ENCODE data around the gene CASKIN2. TPM values are rescaled to one million over a fixed set of nuclear protein-coding genes. Genes with fewer than 3 reads are reported as not detected.
"Not testable (repeated sequence)": the region's sequence is repeated elsewhere in the genome, so short reads cannot be mapped to it uniquely, and the experiment has no call there.

Gene CASKIN2
- total RNA-seq, 1 experiment from 2014 or later: 30.0 TPM

GRCh38 chr17:75521290-75521689 is 6.0 kb upstream of the CASKIN2 start:
- Mint-ChIP-seq H3K9me3 (ENCODE audit: low read depth, unreplicated experiment) (no peaks in the 10 kb centered on the region), H3K27me3 (ENCODE audit: unreplicated experiment) (no peaks in the 10 kb centered on the region), H3K4me3 (ENCODE audit: low read depth, unreplicated experiment) (no peak overlapping the region), H3K36me3 (ENCODE audit: insufficient read depth, unreplicated experiment) (peaks cover 47% of the 10 kb centered on the region), H3K27ac (ENCODE audit: unreplicated experiment) (no peak overlapping the region), H3K4me1 (ENCODE audit: low read depth, unreplicated experiment) (peaks cover 14% of the 10 kb centered on the region)
- CTCF ChIA-PET: no interaction called here
- intact Hi-C loops (cut with micrococcal nuclease; ENCODE audit: unreplicated experiment): no loop called here
- no peak for DNase-seq
- BruUV-seq (replicated peaks): no TSS peak
- no peak for TF ChIP-seq CTCF (IDR thresholded peaks at IDR 0.05; ENCODE audit: unreplicated experiment)

GRCh38 chr17:75520413-75520812 is 5.1 kb upstream of the CASKIN2 start:
- intact Hi-C loops (cut with micrococcal nuclease; ENCODE audit: unreplicated experiment); CTCF ChIA-PET: not testable (repeated sequence)

GRCh38 chr17:75518983-75519537 is 3.7 kb upstream of the CASKIN2 start:
- no peak for TF ChIP-seq CTCF (IDR thresholded peaks at IDR 0.05; ENCODE audit: unreplicated experiment)
- Mint-ChIP-seq H3K27ac (ENCODE audit: unreplicated experiment) (no peak overlapping the region), H3K4me1 (ENCODE audit: low read depth, unreplicated experiment) (peaks cover 17% of the 10 kb centered on the region), H3K27me3 (ENCODE audit: unreplicated experiment) (no peaks in the 10 kb centered on the region), H3K36me3 (ENCODE audit: insufficient read depth, unreplicated experiment) (peaks cover 52% of the 10 kb centered on the region), H3K9me3 (ENCODE audit: low read depth, unreplicated experiment) (no peaks in the 10 kb centered on the region), H3K4me3 (ENCODE audit: low read depth, unreplicated experiment) (no peak overlapping the region)
- CTCF ChIA-PET: interaction anchor here (1.0 kb wide), 1 partner anchor 64 kb away, joined by 3 read pairs; no protein-coding TSS in a partner anchor
- intact Hi-C loops (cut with micrococcal nuclease; ENCODE audit: unreplicated experiment): loop anchor here (5.0 kb wide), 2 partner anchors 68 to 92 kb away; partner anchors contain the start of gene MYO15B
- BruUV-seq (replicated peaks): no TSS peak
- DNase-seq: no peak

More at GRCh38 chr17:75520413-75520812, 5.1 kb upstream of the CASKIN2 start:
- H3K27ac Mint-ChIP-seq (ENCODE audit: unreplicated experiment); H3K27me3 Mint-ChIP-seq (ENCODE audit: unreplicated experiment); BruUV-seq (replicated peaks); H3K4me3 Mint-ChIP-seq (ENCODE audit: low read depth, unreplicated experiment); DNase-seq; H3K9me3 Mint-ChIP-seq (ENCODE audit: low read depth, unreplicated experiment): not testable (repeated sequence)
- peaks cover 47% of the 10 kb centered on the region for H3K36me3 Mint-ChIP-seq (ENCODE audit: insufficient read depth, unreplicated experiment)
- peaks cover 14% of the 10 kb centered on the region for H3K4me1 Mint-ChIP-seq (ENCODE audit: low read depth, unreplicated experiment)

- no peak for DNase-seq
- H3K27me3 Mint-ChIP-seq (ENCODE audit: unreplicated experiment): no peaks in the 10 kb centered on the region
- no peaks in the 10 kb centered on the region for H3K9me3 Mint-ChIP-seq (ENCODE audit: low read depth, unreplicated experiment)
- TSS peak; percentile 11 for BruUV-seq (replicated peaks)
- H3K4me1 Mint-ChIP-seq (ENCODE audit: low read depth, unreplicated experiment): peaks cover 26% of the 10 kb centered on the region
- H3K27ac Mint-ChIP-seq (ENCODE audit: unreplicated experiment): no peak overlapping the region
- intact Hi-C loops (cut with micrococcal nuclease; ENCODE audit: unreplicated experiment): loop anchor here (5.0 kb wide), 2 partner anchors 69 to 91 kb away; partner anchors contain the start of gene MYO15B
- TF ChIP-seq CTCF (IDR thresholded peaks at IDR 0.05; ENCODE audit: unreplicated experiment): no peak
- peaks cover 57% of the 10 kb centered on the region for H3K36me3 Mint-ChIP-seq (ENCODE audit: insufficient read depth, unreplicated experiment)
- CTCF ChIA-PET: interaction anchor here (1.0 to 1.2 kb wide), 2 partner anchors 65 to 115 kb away, joined by 3 to 5 read pairs; partner anchors contain the start of gene SMIM5
- H3K4me3 Mint-ChIP-seq (ENCODE audit: low read depth, unreplicated experiment): peak overlapping the region; percentile 77
Observed at GRCh38 chr17:75518201-75518600, 2.9 kb upstream of the CASKIN2 start.

- Mint-ChIP-seq H3K27ac (ENCODE audit: unreplicated experiment) (no peak overlapping the region), H3K4me3 (ENCODE audit: low read depth, unreplicated experiment) (peak overlapping the region; percentile 77), H3K27me3 (ENCODE audit: unreplicated experiment) (no peaks in the 10 kb centered on the region), H3K36me3 (ENCODE audit: insufficient read depth, unreplicated experiment) (peaks cover 65% of the 10 kb centered on the region), H3K4me1 (ENCODE audit: low read depth, unreplicated experiment) (peaks cover 28% of the 10 kb centered on the region), H3K9me3 (ENCODE audit: low read depth, unreplicated experiment) (no peaks in the 10 kb centered on the region)
- intact Hi-C loops (cut with micrococcal nuclease; ENCODE audit: unreplicated experiment): loop anchor here (5.0 kb wide), 2 partner anchors 70 to 90 kb away; partner anchors contain the start of gene MYO15B
- peak; percentile 40 for TF ChIP-seq CTCF (IDR thresholded peaks at IDR 0.05; ENCODE audit: unreplicated experiment)
- no TSS peak for BruUV-seq (replicated peaks)
- peak; percentile 59 for DNase-seq
- CTCF ChIA-PET: interaction anchor here (0.6 to 1.6 kb wide), 6 partner anchors 8 to 116 kb away, joined by 3 to 23 read pairs (median 5); partner anchors contain the start of genes LLGL2 and SMIM5
Observed at GRCh38 chr17:75517297-75517865, 2.0 kb upstream of the CASKIN2 start.
